Fibroblast of lung (primary cell): ENCODE results near the gene SERPINA10.

Experiments
- CTCF ChIP-seq, 2 donors: IDR thresholded peaks in 1 of 2; conservative IDR thresholded peaks in 1 of 2; 1 replicate in 1 of 2; 2 replicates in 1 of 2; pipeline ENCODE4 v1.5.1; 2011 to 2012; ENCODE audit warnings: low read length in 2 of 2, control low read depth in 1 of 2, inconsistent platforms in 1 of 2, low read depth in 1 of 2, mild to moderate bottlenecking in 1 of 2
- EZH2 ChIP-seq: IDR thresholded peaks from 2 replicates; pipeline ENCODE4 v1.5.1; 2012; ENCODE audit warnings: low read length, control low read depth, mild to moderate bottlenecking; ENCODE audit errors: missing control alignments

DNA sequence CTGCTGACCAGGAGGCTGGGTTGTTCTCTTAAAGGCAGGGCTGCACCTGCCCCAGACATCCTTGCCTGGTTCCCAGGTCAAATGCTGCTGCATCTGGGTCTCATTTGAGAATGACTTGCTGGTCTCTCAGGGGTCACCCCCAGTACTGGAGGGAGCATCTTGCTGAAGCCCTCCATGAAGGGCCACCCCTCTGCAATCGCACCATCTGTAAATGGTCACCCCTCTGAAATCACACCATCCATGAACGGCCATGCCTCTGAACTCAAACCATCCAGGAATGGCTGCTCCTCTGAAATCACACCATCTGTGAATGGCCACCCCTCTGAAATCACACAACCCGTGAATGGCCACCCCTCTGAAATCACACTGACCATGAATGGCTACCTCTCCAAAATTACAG lies 37.4 kb upstream of the SERPINA10 start:
- TF ChIP-seq CTCF (conservative IDR thresholded peaks at IDR 0.05 in 1 of 2, IDR thresholded peaks at IDR 0.05 in 1 of 2; ENCODE audit: low read depth in 1 of 2, low read length in 2 of 2) (no peak), EZH2 (no peak)
